Activated CD4-positive, alpha-beta memory T cell treated with anti-CD3 and anti-CD28 coated beads, Interleukin-2, amount 10 ng/mL, durations not matched to agents 7 days and 5 days (primary cell): ENCODE results near the gene DNAJC11. TPM values are rescaled to one million over a fixed set of nuclear protein-coding genes. Genes with fewer than 3 reads are reported as not detected.
"Not testable (repeated sequence)": the region's sequence is repeated elsewhere in the genome, so short reads cannot be mapped to it uniquely, and the experiment has no call there.

Experiments
- CTCF ChIA-PET: fragments of 350-600 bp; sonication (Branson Sonifier 250); formaldehyde crosslinking; loops from one replicate; lab custom pipeline; 2021; ENCODE audit warnings: antibody characterized with exemption, inconsistent platforms; lab: Charles Lee
- POLR2A ChIA-PET: fragments of 350-600 bp; sonication (Branson Sonifier 250); formaldehyde crosslinking; loops from one replicate; lab custom pipeline; 2021; ENCODE audit warnings: antibody characterized with exemption; lab: Charles Lee
- DNase-seq: peaks from one replicate; pipeline ENCODE4 v3.0.0-alpha.2; 2020
- H3K27ac Mint-ChIP-seq: one replicate; pipeline ENCODE4 v1.8.0; 2021; ENCODE audit warnings: mild to moderate bottlenecking, mixed read lengths
- H3K27me3 Mint-ChIP-seq: one replicate; pipeline ENCODE4 v1.8.0; 2021; ENCODE audit warnings: mixed read lengths
- H3K36me3 Mint-ChIP-seq: one replicate; pipeline ENCODE4 v1.8.0; 2021; ENCODE audit warnings: low read depth, mixed read lengths
- H3K4me1 Mint-ChIP-seq: one replicate; pipeline ENCODE4 v1.8.0; 2021; ENCODE audit warnings: mixed read lengths
- H3K4me3 Mint-ChIP-seq: one replicate; pipeline ENCODE4 v1.8.0; 2021; ENCODE audit warnings: mild to moderate bottlenecking, mixed read lengths
- H3K9me3 Mint-ChIP-seq: one replicate; pipeline ENCODE4 v1.8.0; 2021; ENCODE audit warnings: mixed read lengths
- total RNA-seq, 2 experiments: library from RNA; stranded (reverse); gene quantifications; one replicate each; pipeline ENCODE4 v1.2.3, GENCODE V29; 2021

DNAJC11 gene
- total RNA-seq, 2 experiments from 2014 or later, result 27.4 to 27.9 TPM

- no peak for DNase-seq
- ChIA-PET POLR2A (no interaction called here), CTCF (no interaction called here)
- Mint-ChIP-seq H3K27ac (no peak overlapping the region), H3K36me3 (peaks cover 34% of the 10 kb centered on the region), H3K27me3 (no peaks in the 10 kb centered on the region), H3K4me1 (no peaks in the 10 kb centered on the region), H3K4me3 (no peak overlapping the region), H3K9me3 (no peaks in the 10 kb centered on the region)
These were observed 63.4 kb downstream of the DNAJC11 start for GRCh38 chr1:6638226-6638625.

- no peaks in the 10 kb centered on the region for H3K9me3 Mint-ChIP-seq
- POLR2A ChIA-PET, result no interaction called here
- H3K4me1 Mint-ChIP-seq, result no peaks in the 10 kb centered on the region
- H3K27ac Mint-ChIP-seq, result no peak overlapping the region
- H3K4me3 Mint-ChIP-seq, result no peak overlapping the region
- no peaks in the 10 kb centered on the region for H3K27me3 Mint-ChIP-seq
- no peak for DNase-seq
- CTCF ChIA-PET, result no interaction called here
- H3K36me3 Mint-ChIP-seq, result peaks cover 35% of the 10 kb centered on the region
These were observed 63.8 kb downstream of the DNAJC11 start for GRCh38 chr1:6637770-6638169.

GRCh38 chr1:6636778-6637177, 64.8 kb downstream of the DNAJC11 start:
- H3K27me3 Mint-ChIP-seq, H3K4me1 Mint-ChIP-seq, H3K9me3 Mint-ChIP-seq, H3K27ac Mint-ChIP-seq, H3K4me3 Mint-ChIP-seq, DNase-seq, POLR2A ChIA-PET: not testable (repeated sequence)
- H3K36me3 Mint-ChIP-seq, result peaks cover 37% of the 10 kb centered on the region
- CTCF ChIA-PET, result interaction anchor here (0.7 kb wide), 1 partner anchor 11 kb away, joined by 3 read pairs; no protein-coding TSS in a partner anchor

- no peak for DNase-seq
- ChIA-PET CTCF (no interaction called here), POLR2A (no interaction called here)
- no peaks in the 10 kb centered on the region for H3K9me3 Mint-ChIP-seq
- H3K4me1 Mint-ChIP-seq, result no peaks in the 10 kb centered on the region
- peaks cover 33% of the 10 kb centered on the region for H3K36me3 Mint-ChIP-seq
- no peaks in the 10 kb centered on the region for H3K27me3 Mint-ChIP-seq
- H3K4me3 Mint-ChIP-seq, result no peak overlapping the region
- no peak overlapping the region for H3K27ac Mint-ChIP-seq
These were observed 65.5 kb downstream of the DNAJC11 start for GRCh38 chr1:6635910-6636760.

GRCh38 chr1:6635161-6635909, 66.3 kb downstream of the DNAJC11 start:
- DNase-seq, result no peak
- ChIA-PET POLR2A (no interaction called here), CTCF (no interaction called here)
- H3K27ac Mint-ChIP-seq, result no peak overlapping the region
- no peaks in the 10 kb centered on the region for H3K9me3 Mint-ChIP-seq
- no peaks in the 10 kb centered on the region for H3K4me1 Mint-ChIP-seq
- peaks cover 35% of the 10 kb centered on the region for H3K36me3 Mint-ChIP-seq
- H3K4me3 Mint-ChIP-seq, result no peak overlapping the region
- H3K27me3 Mint-ChIP-seq, result no peaks in the 10 kb centered on the region

- Mint-ChIP-seq H3K36me3 (peaks cover 39% of the 10 kb centered on the region), H3K27ac (no peak overlapping the region), H3K9me3 (no peaks in the 10 kb centered on the region), H3K27me3 (no peaks in the 10 kb centered on the region), H3K4me3 (no peak overlapping the region), H3K4me1 (peaks cover under 1% of the 10 kb centered on the region)
- peak; percentile 37 for DNase-seq
- ChIA-PET CTCF (no interaction called here), POLR2A (no interaction called here)
These were observed 67.1 kb downstream of the DNAJC11 start for GRCh38 chr1:6634371-6635052.

- POLR2A ChIA-PET, result interaction anchor here (0.9 to 2.3 kb wide), 4 partner anchors 8 to 78 kb away, joined by 3 to 7 read pairs (median 5); partner anchors contain the start of genes KLHL21, NOL9 and TAS1R1
- H3K4me3 Mint-ChIP-seq, result no peak overlapping the region
- no peak for DNase-seq
- no peaks in the 10 kb centered on the region for H3K9me3 Mint-ChIP-seq
- H3K4me1 Mint-ChIP-seq, result peaks cover 5% of the 10 kb centered on the region
- CTCF ChIA-PET, result interaction anchor here (1.0 to 2.3 kb wide), 3 partner anchors 13 to 153 kb away, joined by 3 to 8 read pairs (median 3); no protein-coding TSS in a partner anchor
- no peaks in the 10 kb centered on the region for H3K27me3 Mint-ChIP-seq
- H3K27ac Mint-ChIP-seq, result no peak overlapping the region
- H3K36me3 Mint-ChIP-seq, result peaks cover 40% of the 10 kb centered on the region
These were observed 68.8 kb downstream of the DNAJC11 start for GRCh38 chr1:6632588-6633514.

- ChIA-PET POLR2A (no interaction called here), CTCF (interaction anchor here (1.3 to 2.3 kb wide), 2 partner anchors 14 to 16 kb away, joined by 3 to 8 read pairs; no protein-coding TSS in a partner anchor)
- H3K27me3 Mint-ChIP-seq, result no peaks in the 10 kb centered on the region
- H3K27ac Mint-ChIP-seq, result no peak overlapping the region
- H3K4me3 Mint-ChIP-seq, result no peak overlapping the region
- DNase-seq, result no peak
- H3K36me3 Mint-ChIP-seq, result peaks cover 52% of the 10 kb centered on the region
- no peaks in the 10 kb centered on the region for H3K9me3 Mint-ChIP-seq
- peaks cover 21% of the 10 kb centered on the region for H3K4me1 Mint-ChIP-seq
These were observed 70.6 kb downstream of the DNAJC11 start for GRCh38 chr1:6631058-6631457.

- Mint-ChIP-seq H3K27me3 (no peaks in the 10 kb centered on the region), H3K27ac (no peak overlapping the region), H3K4me1 (peaks cover 25% of the 10 kb centered on the region), H3K36me3 (peaks cover 50% of the 10 kb centered on the region), H3K4me3 (no peak overlapping the region), H3K9me3 (no peaks in the 10 kb centered on the region)
- POLR2A ChIA-PET, result interaction anchor here (0.9 kb wide), 1 partner anchor 16 kb away, joined by 3 read pairs; no protein-coding TSS in a partner anchor
- CTCF ChIA-PET, result no interaction called here
- no peak for DNase-seq
These were observed 71.6 kb downstream of the DNAJC11 start for GRCh38 chr1:6630027-6630426.

GRCh38 chr1:6628971-6629479, 72.6 kb downstream of the DNAJC11 start:
- H3K9me3 Mint-ChIP-seq, result no peaks in the 10 kb centered on the region
- H3K27ac Mint-ChIP-seq, result no peak overlapping the region
- no peaks in the 10 kb centered on the region for H3K27me3 Mint-ChIP-seq
- H3K4me1 Mint-ChIP-seq, result peaks cover 31% of the 10 kb centered on the region
- POLR2A ChIA-PET, result interaction anchor here (3.6 kb wide), 1 partner anchor 26 kb away, joined by 17 read pairs; the partner anchor contains the start of gene KLHL21
- H3K36me3 Mint-ChIP-seq, result peaks cover 51% of the 10 kb centered on the region
- CTCF ChIA-PET, result no interaction called here
- no peak for DNase-seq
- H3K4me3 Mint-ChIP-seq, result no peak overlapping the region

GRCh38 chr1:6627841-6628545, 73.6 kb downstream of the DNAJC11 start:
- Mint-ChIP-seq H3K9me3 (no peaks in the 10 kb centered on the region), H3K36me3 (peaks cover 48% of the 10 kb centered on the region), H3K4me1 (peaks cover 33% of the 10 kb centered on the region), H3K27ac (peak overlapping the region; percentile 28), H3K4me3 (peak overlapping the region; percentile 31), H3K27me3 (no peaks in the 10 kb centered on the region)
- CTCF ChIA-PET, result no interaction called here
- POLR2A ChIA-PET, result interaction anchor here (1.4 to 3.6 kb wide), 2 partner anchors 10 to 25 kb away, joined by 4 to 17 read pairs; partner anchors contain the start of gene KLHL21
- DNase-seq, result no peak
